HG03565 (cell line): ENCODE measurements around the gene ANKRD28.

Source experiments
- ATAC-seq: cut with Tn5 transposase; IDR thresholded peaks from one replicate; pipeline ENCODE4 v1.9.1; 2021; ENCODE audit warnings: mild to moderate bottlenecking, moderate library complexity; ENCODE audit not compliant: unreplicated experiment

Gene ANKRD28

DNA sequence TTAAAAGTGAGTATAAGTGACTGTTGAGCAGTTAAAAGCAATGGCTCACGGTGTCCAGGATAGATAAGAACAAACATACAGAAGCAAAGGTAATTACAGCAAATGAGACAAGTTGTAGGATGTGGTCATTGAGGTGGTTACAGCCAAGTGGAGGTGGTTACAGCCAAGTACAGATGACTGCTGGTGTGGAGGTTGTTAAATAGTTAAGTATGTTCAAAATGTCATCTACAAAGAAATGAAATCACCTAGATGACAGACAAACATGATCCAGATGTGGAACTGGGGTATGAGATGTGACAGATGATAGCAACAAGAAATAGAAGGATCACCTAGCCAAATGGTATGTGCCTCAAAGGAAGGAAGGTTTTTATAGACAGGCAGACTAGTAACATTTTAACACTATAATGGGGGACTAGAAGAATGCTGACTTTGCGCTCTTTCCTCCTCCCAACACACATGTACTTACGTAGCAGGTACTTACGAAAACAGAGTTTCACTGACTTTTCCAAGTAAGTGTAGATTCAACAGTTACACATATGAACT lies 6.8 kb upstream of the ANKRD28 start:
- peak; percentile 57 for ATAC-seq

DNA sequence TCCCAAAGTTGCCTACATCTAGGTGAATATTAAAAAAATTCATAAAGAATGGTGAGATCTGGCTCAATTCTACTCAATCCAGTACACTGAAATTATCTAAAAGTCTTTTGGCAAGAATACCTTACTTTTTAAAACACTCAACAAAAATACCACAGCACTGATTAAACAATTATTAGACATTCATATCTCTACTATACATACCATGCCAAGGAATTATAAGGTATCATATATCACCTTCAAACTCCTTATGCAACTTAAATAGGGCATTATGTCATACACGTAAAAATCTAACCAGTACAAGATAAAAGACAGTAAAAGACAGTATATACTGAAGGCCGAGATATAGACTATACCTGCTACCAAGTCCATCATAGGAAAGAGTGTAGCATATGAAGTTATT lies 6.1 kb upstream of the ANKRD28 start:
- ATAC-seq, result no peak

DNA sequence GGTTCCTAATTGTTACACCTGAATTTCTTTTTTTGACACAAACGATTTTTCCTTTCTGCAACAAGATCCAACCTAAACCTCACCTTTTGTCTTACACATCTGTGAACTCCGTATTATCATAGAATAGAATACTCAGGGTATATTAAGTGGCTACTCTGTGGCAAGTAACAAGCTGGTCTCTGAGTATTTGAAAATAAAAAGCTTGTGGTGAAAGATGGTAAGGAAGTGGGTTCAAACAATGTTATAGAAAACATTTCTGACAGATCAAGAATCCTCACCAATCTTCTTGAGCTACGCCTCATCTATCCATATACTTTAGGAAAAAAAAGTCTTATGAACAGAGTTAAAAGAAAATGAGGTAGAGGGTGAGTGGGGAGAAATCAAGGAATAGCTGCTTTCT lies 3.5 kb upstream of the ANKRD28 start:
- ATAC-seq, result no peak

DNA sequence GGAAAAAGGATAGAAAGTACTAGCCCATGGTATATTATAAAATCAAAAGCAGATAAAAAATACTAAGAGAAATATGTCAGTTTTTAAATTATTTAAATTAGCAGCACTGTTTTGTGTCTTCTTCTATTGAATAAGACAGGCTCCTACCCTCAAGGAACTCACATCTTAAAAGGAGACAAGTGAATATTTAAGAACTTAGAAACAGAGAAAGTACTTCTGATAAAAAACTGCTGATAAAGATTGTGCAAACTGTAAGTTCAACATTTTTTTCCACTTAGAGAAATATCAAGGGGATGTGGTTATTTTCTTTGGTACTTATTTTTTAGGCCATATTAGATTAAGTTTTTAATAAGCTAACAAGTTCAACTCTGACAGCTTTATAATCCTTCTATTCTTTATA lies 3.0 kb upstream of the ANKRD28 start:
- ATAC-seq, result no peak

DNA sequence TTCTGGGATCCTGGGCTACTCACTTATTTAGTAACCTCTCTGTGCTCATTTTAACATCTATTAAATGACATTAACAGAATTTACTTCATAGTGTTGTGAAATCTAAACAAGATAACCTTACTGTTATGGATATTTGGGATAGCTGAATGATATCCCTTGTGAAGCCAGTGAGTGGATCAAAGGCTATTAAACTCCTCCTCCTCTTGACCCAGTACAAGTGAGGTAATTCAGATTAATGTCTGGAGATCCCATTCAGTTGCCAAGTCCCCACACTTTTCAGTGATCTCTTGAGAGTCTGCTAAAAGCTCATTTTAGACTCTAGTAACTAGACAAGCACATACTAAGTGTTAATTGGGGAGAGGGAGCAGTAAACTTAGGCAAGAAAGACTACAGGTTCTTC lies 2.5 kb upstream of the ANKRD28 start:
- ATAC-seq, result no peak

DNA sequence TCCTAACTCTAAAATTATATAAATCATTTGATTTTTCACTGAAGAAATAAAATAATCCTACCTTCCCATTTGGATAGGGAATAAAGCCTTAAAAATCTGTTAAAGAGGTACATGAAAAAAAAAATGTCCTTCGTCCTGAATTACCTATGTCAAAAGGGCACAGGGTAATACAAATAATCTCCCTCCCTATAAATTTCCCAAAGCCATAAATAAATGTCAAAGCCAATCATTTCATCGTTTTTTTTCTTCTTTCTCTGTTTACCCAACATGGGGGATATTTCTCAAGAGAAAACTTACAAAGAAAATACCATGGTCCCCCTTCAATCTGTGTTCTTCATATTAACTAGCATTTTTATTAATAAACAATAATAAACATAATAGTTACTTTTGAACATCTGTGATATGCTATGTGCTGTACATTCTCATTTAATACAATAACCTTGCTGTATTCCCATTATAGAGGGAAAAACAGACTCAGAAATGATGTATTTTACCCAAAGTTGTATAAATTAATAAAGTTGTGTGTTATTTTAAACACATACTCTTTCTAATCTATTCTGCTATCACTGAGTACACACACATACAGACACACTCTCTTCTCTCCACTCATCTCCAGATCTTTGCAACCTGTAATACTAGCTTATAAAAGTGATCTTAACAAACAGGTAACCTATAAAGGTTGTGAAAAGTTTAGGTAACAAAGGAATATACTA lies 910 bp upstream of the ANKRD28 start:
- ATAC-seq, result no peak

DNA sequence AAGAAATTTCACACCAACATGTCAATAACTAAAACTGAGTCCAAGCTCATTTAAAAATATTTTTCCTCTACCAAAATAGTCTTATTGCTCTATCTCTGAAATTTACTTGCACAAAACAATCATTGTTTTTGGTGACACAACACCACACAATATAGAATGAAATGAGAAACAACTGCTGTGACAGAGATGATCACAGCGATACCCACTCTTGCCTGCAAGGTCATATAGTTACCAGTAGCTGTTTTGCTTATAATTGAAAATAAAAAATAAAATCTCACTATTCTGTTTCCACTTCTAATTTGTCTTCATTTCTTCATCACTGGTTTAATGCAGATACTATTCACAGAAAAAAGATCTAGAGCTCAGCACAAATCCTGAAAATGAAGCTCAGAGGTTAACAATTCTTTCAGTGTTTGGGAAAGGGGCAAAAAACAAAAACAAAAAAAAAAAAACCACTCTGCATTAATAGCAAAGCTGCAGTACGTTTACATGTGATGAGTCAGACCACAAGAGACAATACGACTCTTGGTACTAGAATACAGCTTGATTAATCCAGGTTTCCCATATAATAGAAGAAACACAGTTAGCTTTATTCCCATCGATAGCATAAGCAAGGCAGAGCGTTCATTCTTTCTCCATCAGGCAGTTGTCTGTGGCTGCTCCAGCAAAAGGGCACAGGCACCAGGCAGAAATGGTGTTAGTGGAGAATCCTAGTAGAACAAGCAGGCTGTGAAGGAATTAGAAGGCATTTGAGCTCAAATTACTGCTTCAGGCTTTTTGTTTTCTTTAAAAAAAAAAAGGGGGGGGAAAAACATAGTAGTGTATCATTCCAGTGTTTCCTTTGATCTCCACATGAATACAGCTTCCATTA lies 773 bp downstream of the ANKRD28 start:
- no peak for ATAC-seq

DNA sequence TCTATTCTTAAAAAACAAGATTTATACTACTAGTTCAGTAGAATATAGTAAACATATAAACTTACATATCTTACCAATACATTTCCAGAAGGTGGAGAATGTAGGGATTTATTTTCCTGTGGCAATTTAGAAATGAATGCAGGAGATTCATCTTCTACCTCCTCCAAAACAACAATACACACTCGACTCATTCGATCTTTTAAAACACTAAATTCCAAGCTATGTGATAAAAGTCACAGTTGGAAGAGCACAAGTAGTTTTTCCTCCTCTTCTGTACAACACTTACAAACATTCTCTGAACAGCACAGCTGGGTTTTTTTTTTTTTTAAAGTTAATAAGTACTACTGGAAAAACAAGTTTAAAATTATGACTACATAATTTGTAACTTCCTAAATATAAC lies 1.4 kb downstream of the ANKRD28 start:
- ATAC-seq, result no peak

DNA sequence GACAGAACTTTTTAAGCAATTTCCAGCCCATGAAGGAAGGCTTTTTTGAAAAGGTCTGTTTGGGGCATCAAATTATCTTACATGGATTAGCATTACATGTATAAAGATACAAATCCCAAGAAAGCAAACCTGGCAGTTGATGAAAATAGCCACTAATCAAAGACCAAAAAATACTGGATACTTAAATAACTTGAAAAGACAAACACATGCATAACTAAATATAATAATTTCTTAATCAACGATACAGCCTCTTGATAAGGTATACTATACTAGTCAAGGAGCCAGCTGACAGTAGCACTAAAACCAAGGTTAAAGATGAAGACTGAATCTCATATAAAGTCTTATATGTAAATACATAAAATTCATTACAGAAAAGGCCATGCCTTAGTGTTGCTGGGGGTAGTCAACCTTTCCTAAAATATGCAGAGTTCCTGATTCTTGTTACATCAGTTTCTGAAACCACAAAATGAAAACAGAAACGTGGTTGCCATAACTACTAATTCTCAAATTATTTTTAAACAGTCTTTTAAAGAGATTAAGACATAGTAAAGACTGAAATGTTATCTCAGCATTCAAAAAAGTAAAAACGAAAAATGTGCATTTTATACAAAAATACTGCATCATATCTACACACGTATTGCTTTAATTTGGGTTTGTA lies 2.0 kb downstream of the ANKRD28 start:
- no peak for ATAC-seq

DNA sequence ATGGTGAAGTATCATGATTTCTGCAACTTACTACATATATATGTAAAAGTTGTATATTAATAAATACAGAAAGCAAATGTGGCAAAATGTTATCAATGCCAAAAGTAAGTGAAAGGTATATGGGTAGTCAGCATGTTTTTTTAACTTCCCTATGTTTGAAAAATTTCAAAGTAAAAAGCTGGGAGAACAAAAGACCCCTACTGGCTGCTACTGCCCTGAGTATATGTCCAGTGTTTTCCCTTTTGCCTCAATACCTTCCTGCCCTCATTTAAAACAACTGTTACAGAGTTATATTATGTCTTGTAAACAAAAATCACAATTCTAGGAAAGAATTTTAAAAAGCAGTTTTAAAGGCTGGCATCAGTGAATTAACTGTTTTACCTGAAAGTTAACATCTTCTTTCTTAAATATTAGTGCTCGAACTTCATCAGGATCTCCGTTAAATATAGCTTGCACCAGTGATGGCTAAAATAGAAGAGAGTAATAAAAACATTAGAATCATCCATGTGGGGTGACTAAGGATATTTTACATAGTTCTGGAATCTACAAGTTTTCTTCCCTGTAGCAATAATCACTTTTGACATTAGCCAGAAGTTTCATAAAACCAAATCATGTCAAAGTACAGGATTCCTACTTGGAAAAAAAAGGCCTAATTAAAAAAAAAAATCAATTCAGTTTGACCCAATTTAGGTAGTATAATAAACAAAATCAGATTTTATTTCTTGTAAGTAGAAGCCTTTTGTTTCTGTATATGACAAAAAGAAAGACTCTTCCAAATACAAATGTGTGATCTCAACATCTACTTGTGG lies 2.7 kb downstream of the ANKRD28 start:
- ATAC-seq, result no peak

DNA sequence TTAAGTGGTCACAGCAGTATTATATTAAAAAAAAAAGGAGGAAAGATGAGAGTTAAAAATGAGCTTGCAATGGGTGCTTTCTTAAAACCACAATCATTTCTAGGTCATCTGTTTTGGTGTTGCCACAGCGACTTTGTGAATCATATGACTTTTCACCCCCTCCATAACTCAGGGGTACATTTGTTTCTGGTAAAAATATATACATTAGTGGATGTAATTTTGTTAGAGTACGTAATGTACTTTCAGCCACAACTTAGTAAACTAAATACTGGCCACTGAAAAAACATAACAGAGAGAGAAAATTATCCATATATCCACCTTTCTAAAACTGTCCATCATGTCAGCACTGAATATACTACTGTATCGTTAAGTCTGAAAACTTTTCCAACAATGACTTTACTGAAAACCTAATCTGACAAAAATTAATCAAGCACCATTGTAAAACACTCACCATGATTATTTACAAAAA lies 3.4 kb downstream of the ANKRD28 start:
- ATAC-seq, result peak; percentile 36

DNA sequence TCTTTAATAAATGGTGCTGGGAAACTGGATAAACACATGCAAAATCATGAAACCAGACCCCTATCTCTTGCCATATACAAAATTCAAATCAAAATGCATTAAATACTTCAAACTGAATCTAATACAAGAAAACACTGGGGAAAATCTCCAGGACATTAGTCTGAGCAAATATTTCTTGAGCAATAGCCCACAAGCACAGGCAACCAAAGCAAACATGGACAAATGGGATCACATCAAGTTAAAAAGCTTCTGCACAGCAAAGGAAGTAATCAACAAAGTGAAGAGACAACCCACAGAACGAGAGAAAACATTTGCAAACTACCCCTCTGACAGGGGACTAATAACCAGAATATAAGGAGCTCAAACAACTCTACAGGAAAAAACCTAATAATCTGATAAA lies 6.3 kb downstream of the ANKRD28 start:
- no peak for ATAC-seq

DNA sequence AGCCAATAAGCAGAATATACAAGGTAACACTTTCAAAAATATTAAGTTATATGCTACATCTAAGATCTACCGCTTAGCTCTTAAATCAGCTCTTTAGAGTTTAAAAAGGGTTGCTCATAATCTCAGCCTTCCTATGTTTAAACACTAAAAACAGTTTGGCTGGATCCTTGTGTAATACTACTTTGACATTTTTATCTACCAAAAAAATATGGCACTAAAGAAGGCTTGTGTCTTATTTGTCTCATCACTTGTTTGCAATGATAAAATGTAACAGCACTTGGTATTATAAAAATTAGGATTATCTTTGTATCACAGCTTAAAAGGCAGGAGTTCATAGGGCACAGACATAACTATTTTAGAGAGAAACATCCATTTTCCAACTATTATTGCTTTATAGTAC lies 9.8 kb downstream of the ANKRD28 start:
- no peak for ATAC-seq

DNA sequence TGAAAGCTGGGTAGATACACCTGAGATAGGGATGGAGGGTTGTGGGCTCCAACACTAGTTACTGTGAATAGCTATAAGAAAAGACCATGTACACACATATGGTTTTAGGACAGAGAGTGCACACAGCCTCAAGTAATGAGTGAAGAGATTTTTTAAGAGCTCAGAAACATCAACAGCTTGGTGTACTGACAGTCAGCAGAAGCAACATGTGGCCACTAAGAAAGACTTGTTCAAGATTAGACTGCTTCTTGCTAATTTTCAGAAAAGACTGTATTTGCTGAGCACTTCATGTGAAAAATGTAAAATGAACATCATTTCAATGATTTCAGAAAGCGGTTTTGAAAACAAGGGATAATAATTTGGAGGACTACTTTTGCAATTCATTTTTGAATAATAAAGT lies 10.3 kb downstream of the ANKRD28 start:
- ATAC-seq, result no peak

DNA sequence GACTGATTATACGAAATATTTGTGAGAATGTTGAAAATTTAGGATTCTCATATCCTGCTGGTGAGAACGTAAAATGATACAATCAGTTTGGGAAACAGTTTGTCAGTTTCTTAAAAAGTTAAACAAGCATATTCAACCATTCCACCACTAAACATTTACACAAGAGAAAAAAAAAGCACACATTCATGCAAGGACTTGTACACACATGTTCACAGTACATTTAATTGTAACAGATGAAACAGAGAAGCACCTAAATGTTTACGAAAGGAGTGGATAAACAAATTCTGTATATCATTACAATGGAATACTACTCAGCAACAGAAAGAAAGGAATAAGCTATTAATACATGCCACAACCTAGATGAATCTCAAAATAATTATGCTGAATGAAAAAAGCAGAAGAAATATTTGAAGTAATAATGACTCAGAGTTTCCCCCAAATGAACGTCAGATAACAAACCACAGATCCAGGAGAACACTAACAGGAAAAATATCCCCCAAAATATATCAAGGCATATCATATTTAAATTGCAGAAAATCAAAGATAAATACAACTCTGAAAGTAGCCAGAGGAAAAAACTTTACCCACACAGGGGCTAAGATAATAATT lies 14.3 kb downstream of the ANKRD28 start:
- ATAC-seq, result no peak

DNA sequence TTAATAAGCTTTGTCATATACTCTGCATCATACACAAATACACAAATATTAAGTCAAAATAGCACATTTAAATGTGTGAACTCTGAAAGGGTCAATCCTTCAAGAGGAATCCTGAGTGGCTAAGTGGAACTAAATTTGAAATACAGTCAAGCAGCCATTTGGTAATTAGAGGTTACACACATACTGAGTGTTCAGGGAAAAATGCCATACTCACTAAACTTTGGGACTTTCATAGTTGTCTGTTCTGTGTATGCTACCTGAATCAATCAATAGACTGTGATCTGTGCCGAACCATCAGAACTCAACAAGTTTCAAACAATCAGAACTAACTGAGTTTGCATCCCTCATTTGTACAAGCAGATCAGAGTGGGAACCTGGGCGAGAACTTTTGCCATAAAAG lies 15.3 kb downstream of the ANKRD28 start:
- ATAC-seq, result no peak

DNA sequence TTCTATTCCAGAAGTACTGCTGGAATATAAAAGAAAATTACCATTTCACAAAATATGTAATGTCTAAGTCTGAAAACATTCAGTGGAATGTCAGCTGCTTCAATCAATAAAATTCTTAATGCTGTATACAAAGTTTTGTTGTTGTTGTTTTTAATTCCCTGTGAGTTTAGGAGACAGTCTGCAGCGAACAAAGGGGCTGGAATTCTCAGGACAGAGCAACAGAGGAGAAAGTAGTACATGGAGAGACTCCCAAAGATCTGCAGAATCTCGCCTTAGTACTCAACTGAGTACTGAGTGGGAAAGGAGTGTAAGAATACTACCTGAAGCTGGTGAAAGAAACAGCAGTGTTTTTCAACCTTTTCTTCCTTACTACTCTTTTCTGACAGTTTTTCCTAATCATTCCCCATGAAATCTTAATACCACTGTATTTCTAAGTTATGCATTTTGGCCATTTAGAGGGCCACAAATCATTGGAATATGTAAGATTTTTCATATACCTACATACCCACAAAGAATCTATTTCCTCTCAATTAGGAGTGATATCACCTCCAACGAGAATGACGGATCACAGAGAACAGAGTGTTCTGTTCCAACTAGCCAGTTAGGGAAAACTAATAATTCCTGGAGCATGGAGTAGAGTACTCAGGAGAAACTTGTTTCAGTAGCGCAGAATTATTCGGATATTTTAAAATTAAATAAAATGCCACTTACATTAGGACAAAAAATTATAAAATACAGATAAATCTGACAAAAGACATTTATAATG lies 16.0 kb downstream of the ANKRD28 start:
- no peak for ATAC-seq

DNA sequence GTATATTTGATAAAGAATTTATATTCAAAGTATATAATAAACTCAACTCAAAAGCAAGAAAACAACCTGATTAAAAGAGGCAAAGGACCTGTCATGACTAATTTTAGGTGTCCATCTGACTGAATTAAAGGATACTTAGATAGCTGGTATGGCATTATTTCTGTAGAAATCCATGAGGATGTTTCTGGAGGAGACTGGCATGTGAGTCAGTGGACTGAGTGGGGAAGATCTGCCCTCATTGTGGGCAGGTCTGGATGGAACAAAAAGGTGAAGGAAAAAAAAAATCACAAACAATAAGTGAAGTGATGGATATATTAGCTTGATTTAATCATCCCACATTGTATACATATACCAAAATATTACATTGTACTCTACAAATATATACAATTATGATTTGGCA lies 16.6 kb downstream of the ANKRD28 start:
- no peak for ATAC-seq

DNA sequence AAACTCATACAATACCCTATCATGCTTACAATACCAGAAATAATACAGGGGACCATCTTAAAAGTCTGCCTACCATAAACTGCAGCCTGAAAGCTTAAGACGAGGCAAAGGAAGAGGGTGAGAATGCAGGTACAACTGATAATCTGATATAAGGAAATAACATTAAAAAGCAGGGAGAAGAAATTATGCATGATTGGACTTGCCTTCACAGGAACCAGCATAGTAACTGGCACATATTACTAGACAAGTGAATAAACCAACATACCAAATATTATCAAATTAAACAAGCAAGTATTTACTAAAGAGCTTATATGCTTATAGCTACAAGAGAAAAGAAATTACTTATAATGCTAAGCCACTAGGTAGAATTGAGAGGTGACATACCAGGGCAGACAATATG lies 18.7 kb downstream of the ANKRD28 start:
- ATAC-seq, result no peak
